Germinal center (tissue), 1 donor: ENCODE results near the gene TRAPPC12.
"Not testable (repeated sequence)": the region's sequence is repeated elsewhere in the genome, so short reads cannot be mapped to it uniquely, and the experiment has no call there.

Experiments
- DNase-seq: peaks from one replicate; pipeline ENCODE4 v3.0.0; 2012; ENCODE audit warnings: mixed read lengths, low spot score

TRAPPC12 gene

DNA sequence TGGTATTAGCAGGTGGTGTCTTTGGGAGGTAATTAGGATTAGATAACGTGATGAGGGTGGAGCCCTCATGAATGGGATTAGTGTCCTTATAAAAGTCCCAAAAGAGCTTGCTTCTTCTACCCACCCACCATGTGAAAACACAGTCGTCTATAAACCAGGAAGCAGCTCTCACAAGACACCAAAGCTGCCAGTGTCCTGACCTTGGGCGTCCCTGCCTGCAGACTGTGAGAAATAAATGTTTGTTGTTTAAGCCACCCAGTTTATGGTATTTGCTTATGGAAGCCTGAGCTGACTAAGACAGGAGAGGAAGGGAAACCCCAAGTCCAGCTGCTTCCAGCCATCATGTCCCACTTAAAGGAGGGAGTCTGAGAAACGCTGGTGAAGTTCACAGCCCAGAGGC is 126.3 kb downstream of the TRAPPC12 start:
- DNase-seq = no peak

DNA sequence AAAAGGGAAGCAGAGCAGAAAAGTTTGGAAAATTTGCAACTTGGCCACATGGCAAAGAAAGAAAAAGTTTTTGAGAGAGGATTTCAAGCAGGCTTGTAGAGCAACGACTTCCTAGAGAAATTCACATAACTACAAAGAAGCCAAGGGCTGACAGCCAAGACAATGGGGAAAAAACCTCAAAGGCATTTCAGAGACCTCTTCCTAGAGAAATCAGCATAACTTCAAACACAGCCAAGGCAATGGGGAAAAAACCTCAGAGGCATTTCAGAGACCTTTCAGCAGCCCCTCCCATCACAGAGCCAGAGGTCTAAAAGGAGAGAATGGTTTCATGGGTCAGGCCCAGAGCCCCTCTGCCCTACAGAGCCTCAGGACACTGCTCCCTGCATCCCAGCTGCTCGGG is 132.6 kb downstream of the TRAPPC12 start:
- no peak for DNase-seq

DNA sequence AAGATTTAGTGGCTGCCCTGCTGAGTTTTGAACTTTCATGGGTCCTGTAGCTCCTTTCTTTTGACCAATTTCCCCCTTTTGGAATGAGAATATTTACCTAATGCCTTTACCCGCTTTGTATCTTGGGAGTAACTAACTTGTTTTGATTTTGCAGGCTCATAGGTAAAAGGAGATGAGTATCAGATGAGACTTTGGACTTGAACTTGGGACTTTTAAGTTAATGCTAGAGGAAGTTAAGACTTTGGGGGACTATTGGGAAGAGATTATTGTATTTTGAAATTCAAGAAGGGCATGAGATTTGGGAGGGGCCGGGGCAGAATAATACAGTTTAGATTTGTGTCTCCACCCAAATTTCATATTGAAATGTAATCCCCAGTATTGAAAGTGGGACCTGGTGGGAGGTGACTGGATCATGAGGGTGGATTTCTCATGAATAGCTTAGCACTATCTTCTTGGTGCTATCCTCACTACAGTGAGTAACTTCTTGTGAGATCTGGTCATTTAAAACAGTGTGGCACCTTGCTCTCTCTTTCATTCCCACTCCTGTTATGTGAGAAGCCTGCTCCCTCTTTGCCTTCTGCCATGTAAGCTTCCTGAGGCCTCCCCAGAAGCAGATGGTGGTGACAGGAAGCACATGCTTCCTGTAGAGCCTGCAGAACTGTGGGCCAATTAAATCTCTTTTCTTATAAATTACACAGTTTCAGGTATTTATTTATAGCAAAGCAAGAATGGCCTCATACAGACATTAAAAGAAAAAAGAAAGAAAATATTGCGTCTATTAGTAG is 133.7 kb downstream of the TRAPPC12 start:
- no peak for DNase-seq

DNA sequence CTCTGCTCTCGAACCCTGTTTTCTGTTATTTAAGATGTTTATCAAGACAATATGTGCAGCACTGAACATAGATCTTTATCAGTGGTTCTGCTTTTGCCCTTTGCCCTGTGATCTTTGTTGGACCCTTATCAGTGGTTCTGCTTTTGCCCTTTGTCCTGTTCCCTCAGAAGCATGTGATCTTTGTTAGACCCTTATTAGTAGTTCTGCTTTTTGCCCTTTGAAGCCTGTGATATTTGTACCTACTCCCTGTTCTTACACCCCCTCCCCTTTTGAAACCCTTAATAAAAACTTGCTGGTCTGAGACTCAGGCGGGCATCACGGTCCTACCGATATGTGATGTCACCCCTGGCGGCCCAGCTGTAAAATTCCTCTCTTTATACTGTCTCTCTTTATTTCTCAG is 135.9 kb downstream of the TRAPPC12 start:
- not testable (repeated sequence) for DNase-seq

DNA sequence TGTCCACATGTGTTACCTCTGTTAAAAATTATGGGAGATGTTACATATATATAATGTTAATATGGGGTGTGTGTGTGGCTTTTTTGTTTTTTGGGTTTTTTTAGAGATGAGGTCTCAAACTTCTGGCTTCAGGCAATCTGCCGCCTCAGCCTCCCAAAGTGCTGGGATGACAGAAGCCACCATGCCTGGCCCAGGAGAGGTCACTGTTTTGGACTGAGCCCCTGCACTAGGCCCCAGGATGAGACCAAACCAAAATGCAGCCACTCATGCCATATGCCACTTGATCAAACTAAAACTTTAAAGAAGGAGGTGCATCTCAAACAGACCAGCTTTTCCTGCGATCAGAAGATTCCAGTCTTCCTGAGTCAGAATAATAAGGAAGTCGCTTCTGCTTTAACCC is 137.3 kb downstream of the TRAPPC12 start:
- no peak for DNase-seq

DNA sequence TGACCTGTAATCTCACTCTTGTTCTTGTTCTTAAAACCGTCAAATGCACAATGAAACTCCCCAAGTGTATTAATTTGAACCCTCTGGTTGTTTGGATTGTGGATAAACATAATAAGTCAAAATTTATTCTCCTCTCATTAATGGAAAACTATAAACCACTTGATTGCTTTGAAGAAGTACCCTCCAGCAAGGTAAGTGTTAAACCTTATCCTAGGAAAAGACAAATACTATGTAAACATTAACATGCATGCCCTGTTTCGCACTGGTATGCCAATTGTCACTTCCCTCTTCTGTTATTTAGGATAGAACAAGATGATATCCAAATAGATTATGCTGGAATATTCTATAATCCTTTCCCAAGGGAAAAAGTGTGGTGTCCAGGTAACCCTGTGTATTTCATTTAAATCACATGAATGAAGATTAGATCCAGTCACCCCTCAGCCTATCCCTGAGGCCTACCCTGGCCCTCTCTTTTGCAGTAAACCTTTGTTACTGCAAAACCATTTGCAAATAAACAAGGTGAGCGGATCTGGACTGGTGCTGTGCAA is 138.5 kb downstream of the TRAPPC12 start:
- DNase-seq = no peak

DNA sequence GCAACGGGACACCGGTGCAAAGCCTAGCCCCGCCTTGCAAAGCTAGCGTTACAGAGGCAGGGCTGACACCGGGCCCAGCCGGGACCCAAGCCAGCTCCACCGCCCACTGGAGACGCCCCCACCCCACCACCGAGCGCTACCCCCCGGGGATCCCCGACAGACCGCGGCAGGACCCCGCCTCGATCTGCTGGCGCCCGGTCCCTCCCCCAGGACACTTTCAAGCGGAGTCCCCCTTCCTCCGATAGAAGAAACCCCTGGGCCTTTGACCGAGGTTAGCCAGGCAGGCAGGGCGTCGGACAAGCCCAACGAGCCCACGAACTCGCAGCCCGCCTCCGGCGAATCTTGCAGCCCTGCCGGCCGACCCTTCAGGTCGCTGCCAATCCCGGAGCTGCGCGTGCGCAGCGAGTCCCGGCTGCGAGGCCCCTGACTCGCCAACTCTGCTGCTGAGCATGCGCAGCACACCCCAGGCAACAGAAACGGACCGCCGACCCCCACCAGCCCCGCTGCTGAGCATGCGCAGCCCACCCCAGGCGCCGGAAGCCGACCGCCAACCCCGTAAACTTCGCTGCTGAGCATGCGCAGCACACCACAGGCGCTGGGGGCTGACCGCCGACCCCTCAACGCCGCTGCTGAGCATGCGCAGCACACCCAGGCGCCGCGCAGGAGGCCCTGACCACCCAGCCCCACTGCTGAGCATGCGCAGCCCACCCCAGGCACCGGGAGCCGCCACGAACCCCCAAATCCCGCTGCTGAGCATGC is 139.2 kb downstream of the TRAPPC12 start:
- peak; percentile 100 for DNase-seq

DNA sequence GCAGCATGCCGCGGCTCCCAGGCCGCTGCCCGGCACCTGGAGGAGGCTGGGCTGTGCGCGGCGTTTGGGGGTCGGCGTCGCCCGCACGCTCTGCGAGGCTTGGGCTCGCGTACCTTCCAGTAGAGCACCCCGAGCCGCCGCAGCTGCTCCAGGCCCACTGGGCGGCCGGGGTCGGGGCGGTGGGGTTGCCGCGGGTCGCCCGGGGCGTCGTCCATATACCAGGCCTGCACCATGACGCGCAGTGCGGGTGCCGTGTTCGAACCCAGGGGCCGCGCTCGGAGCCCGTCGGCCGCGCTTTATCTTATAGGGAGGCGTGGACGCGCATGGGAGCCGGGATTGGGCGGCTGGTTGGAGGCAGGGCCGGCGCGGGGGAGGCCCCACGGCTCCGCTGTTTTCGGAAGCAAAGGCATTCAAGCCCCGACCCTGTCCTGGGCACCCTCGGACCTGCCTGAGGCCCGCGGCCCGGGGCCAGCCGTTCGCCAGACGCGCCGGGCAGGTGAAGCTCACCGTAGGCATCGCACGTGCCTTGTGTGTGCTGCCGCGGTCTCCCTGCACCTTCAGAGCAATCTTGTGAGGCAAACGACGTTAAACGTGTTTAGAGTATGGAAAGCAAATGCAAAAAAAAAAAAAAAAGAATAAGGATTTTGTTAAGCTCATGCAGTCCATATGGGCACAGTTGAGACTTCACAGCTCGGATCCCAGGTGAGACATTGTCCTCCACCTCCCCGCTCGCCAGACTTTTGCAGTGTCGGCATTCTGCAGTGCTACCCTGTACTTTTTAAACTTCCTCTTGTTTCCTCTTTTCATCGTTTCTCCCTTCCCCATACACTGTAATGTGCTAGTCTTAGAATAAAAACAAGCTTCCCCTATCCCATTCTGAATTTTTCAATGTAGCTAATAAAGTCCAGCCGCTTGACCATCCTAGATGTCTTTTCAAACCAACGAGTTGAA is 140.0 kb downstream of the TRAPPC12 start, which contains the start of gene ADI1:
Gene ADI1 (minus strand): TSS at position 277 of the 951 bp plus-strand sequence. CDS start 44 bp downstream, at position 233.
- DNase-seq = peak; percentile 67

DNA sequence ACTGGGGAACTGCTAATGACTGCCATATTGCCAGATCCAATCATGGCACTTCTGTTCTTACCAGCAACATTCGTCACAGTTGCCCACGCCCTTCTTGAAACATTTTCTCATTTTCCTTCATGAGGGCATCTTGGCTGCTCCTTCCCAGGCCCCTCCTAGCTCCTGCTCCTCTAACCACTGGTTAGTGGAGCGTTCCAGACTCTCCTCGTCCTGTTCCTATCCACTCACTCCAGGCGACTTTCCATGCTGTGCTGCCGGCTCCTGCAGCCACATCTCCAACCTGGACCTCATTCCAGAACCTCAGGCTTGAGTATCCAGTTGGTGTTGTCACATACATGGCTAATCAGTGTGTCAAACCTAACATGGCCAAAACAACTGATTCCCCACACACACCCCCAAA is 141.1 kb downstream of the TRAPPC12 start:
- no peak for DNase-seq

DNA sequence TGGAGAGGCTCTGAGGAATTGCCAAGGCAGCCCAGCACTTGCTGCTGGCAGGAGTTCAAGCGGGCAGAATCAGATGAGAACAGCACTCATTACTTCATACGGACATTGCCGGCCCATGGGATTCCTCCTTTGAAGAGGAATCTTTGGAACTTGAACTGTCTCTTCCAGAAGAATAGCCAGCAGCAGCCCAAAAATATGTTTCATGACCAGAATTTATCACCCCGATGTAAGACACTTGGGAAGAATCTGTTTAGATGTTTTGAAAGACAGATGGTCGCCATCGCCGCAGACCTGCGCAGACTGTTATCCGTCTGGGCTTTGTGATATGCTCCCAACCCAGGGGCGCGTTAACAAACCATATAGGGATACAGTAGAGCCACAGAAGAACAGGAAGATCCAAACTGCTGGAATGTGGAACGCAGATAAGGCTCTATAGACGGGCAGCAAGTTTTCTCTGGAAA is 143.5 kb downstream of the TRAPPC12 start:
- no peak for DNase-seq

DNA sequence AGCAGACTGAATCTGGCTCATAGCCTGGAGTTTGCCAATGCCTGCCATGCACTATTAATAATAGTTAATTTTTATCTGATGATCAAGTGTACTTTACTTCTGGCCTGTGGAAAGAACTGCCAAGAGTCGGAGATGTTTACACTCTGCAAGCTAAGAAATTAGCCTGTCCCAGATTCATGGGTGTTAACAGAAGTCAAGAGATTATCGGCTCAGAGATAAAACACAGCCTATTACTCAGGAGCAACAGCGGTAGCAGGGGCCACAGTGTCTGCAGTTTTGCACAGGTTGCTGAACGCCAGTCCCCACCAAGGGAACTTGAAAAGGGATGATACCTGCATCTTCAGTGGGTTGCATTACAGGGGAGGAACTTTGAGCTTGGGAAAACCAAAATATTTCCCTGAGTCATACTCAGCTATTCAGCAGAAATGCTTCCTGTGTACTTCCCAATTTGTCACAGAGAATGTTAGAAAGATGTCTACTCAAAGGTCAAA is 144.1 kb downstream of the TRAPPC12 start:
- DNase-seq = no peak

DNA sequence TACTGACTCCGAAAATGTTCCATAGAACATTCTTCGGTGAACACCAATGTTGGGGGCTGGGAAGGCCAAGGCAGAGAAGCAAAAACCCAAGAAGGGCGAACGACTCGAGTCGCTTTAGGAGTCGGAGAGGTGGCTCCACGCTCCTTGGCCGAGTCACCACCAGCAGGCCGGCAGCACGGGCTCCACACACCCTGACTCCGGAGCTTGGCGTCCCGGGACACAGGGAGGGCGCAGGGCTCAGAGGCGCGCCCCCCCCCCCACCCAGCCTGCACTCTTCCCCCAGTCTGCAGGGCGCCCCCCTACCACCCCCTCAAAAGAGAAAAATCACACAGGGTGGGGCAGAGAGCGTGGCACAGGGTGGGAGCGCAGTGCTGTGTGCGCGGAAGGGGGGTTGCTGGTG is 147.4 kb downstream of the TRAPPC12 start:
- no peak for DNase-seq

DNA sequence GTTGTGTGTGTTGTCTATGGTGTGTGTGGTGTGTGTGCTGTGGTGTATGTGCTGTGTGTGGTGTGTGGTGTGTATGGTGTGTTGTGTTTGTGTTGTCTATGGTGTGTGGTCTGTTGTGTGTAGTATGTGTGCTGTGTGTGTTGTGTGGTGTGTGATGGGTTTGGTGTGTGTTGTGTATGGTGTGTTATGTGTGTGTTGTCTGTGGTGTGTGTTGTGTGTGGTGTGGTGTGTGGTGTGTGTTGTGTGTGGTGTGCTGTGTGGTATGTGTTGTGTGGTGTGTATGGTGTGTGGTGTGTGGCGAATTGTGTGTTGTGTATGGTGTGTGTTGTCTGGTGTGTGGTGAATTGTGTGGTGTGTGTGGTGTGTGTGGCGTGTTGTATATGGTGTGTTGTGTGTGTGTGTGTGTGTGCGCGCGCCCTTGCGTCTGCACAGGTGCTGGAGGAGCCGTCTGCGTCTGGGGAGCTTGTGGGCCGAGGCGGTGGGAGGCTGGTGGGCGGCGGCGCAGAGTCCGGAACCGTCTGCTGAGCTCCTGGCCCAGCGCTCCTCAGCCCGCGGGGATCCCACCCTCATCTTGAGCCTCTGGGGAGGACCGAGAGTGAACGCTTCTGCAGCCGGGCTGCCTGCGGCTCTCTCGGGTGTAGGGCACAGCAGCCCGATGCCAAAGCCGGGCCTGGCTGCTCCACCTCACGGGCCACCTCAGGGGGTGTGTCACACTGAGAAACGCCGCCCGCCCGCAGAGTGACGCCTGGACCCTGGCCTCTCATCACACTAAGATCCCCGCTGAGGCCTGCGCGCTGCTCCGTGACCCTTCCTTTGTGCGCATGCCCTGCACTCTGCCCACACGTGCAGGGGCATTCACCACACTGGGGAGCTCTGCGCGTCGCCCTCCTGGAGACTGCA is 148.6 kb downstream of the TRAPPC12 start:
- no peak for DNase-seq
